Natural killer cell (primary cell): ENCODE data around the gene ACSBG1. TPM values are rescaled to one million over a fixed set of nuclear protein-coding genes. Genes with fewer than 3 reads are reported as not detected.
A peak's percentile ranks its signal among the peaks of the same experiment; 100 is the strongest.

Source experiments
- ATAC-seq, 3 donors: fragments of 150-1000 bp in 2 of 3; fragments of 200-7000 bp in 1 of 3; cut with Tn5 transposase; 1 replicate in 1 of 3; 2 replicates in 2 of 3; pipeline ENCODE4 v1.10.0; 2021; ENCODE audit warnings: mild to moderate bottlenecking in 2 of 3, moderate library complexity in 2 of 3
- DNase-seq, 2 donors: peaks; one replicate each; pipeline versions ENCODE4 v3.0.0 to v3.0.0-alpha.2; 2013 to 2021; ENCODE audit warnings: mixed read lengths in 1 of 2
- H3K27ac ChIP-seq: one replicate; pipeline ENCODE4 v1.5.1; 2013; ENCODE audit warnings: mild to moderate bottlenecking, low read length
- H3K27me3 ChIP-seq: one replicate; pipeline ENCODE4 v1.6.1; 2013; ENCODE audit warnings: low read length; ENCODE audit not compliant: control insufficient read depth, insufficient read depth
- H3K36me3 ChIP-seq: one replicate; pipeline ENCODE4 v1.6.1; 2013; ENCODE audit warnings: low read length; ENCODE audit not compliant: control insufficient read depth, insufficient read depth
- H3K4me1 ChIP-seq: one replicate; pipeline ENCODE4 v1.6.1; 2013; ENCODE audit warnings: low read length; ENCODE audit not compliant: control insufficient read depth, insufficient read depth
- H3K4me3 ChIP-seq: one replicate; pipeline ENCODE4 v1.5.1; 2013; ENCODE audit warnings: low read length
- H3K9me3 ChIP-seq: one replicate; pipeline ENCODE4 v1.6.1; 2013; ENCODE audit warnings: low read length; ENCODE audit not compliant: control insufficient read depth, insufficient read depth
- H3K27ac Mint-ChIP-seq, 2 donors: one replicate each; pipeline ENCODE4 v1.8.0; 2022; ENCODE audit warnings: mild to moderate bottlenecking in 2 of 2, mixed read lengths in 2 of 2, moderate library complexity in 1 of 2
- H3K27me3 Mint-ChIP-seq, 2 donors: one replicate each; pipeline ENCODE4 v1.8.0; 2022; ENCODE audit warnings: low read depth in 2 of 2, mixed read lengths in 2 of 2
- H3K36me3 Mint-ChIP-seq: one replicate; pipeline ENCODE4 v1.8.0; 2022; ENCODE audit warnings: mixed read lengths
- H3K4me1 Mint-ChIP-seq, 2 donors: one replicate each; pipeline ENCODE4 v1.8.0; 2022; ENCODE audit warnings: mixed read lengths in 2 of 2
- H3K4me3 Mint-ChIP-seq: one replicate; pipeline ENCODE4 v1.8.0; 2022; ENCODE audit warnings: mild to moderate bottlenecking, moderate library complexity, mixed read lengths
- H3K9me3 Mint-ChIP-seq, 2 donors: one replicate each; pipeline ENCODE4 v1.8.0; 2022; ENCODE audit warnings: mixed read lengths in 2 of 2
- WGBS: methylation state at CpG from one replicate; pipeline ENCODE4 v1.1.7; 2013; ENCODE audit warnings: missing lambda C conversion rate; ENCODE audit not compliant: insufficient coverage; 5-methylcytosine and 5-hydroxymethylcytosine counted together
- intact Hi-C: fragments of 100-400 bp; cut with micrococcal nuclease; formaldehyde crosslinking; loops from one replicate; pipeline ENCODE4 v1.14.2; 2022
- total RNA-seq, 4 donors: library from RNA; stranded (reverse); fragments of 120-200 nt in 1 of 4; gene quantifications; one replicate each; pipeline versions ENCODE4 v1.2.3 to v1.2.4, GENCODE V29; 2013 to 2022
- TF ChIP-seq, protein P1 (sequence below): fragments of 200-600 bp; IDR thresholded peaks from one replicate; pipeline ENCODE4 v1.8.0; 2022; ENCODE audit warnings: antibody characterized with exemption

The ACSBG1 gene
- total RNA-seq, 3 donors from 2014 or later (not counting 1 experiment from before 2014, with no cell fraction given), result 0.07 TPM; not detected in 2

DNA sequence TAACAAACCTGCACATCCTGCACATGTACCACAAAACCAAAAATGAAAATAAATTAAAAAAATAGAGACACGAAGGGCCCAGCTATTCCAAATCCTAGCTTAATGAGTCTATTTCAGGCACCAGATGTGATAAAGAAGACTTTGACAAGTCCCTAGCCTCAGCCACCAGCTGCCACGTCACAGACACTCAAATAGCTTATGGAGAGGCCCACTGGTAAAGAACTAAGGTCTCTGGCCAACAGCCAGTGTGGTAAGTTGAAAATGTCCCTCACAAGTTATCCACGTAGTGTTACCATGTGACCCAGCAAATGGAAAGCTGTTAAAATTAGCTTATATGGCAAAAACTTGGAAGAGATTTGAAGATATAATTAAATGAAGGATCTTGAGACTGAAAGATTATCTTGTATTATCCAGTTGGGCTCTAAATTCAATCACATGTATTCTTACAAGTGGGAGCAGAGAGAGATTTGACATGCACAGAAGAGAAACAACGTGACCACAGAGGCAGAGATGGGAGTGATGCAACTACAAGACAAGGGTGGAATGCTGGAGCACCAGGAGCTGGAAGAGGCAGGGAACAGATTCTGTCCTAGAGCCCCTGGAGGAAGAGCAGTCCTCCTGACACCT, 10.9 kb downstream of the ACSBG1 start:
- H3K4me1 ChIP-seq, result peaks cover 6% of the 10 kb centered on the region
- intact Hi-C loops, result no loop called here
- no peaks in the 10 kb centered on the region for H3K27me3 ChIP-seq
- H3K4me1 Mint-ChIP-seq, result peaks cover 0 to 6% of the 10 kb centered on the region in 2 donors
- DNase-seq (no peak), ATAC-seq (no peak)
- no peak overlapping the region for H3K4me3 ChIP-seq
- H3K9me3 ChIP-seq, result no peaks in the 10 kb centered on the region
- no peaks in the 10 kb centered on the region for H3K36me3 Mint-ChIP-seq
- H3K36me3 ChIP-seq, result no peaks in the 10 kb centered on the region
- peak overlapping the region; percentile 25 for H3K27ac ChIP-seq
- peak overlapping the region in 1 of 2 donors; percentile 51 for H3K27ac Mint-ChIP-seq
- WGBS, result 61% methylated on average over 4 of the region's 4 CpGs
- no peaks in the 10 kb centered on the region for H3K9me3 Mint-ChIP-seq
- TF ChIP-seq, protein P1, sequence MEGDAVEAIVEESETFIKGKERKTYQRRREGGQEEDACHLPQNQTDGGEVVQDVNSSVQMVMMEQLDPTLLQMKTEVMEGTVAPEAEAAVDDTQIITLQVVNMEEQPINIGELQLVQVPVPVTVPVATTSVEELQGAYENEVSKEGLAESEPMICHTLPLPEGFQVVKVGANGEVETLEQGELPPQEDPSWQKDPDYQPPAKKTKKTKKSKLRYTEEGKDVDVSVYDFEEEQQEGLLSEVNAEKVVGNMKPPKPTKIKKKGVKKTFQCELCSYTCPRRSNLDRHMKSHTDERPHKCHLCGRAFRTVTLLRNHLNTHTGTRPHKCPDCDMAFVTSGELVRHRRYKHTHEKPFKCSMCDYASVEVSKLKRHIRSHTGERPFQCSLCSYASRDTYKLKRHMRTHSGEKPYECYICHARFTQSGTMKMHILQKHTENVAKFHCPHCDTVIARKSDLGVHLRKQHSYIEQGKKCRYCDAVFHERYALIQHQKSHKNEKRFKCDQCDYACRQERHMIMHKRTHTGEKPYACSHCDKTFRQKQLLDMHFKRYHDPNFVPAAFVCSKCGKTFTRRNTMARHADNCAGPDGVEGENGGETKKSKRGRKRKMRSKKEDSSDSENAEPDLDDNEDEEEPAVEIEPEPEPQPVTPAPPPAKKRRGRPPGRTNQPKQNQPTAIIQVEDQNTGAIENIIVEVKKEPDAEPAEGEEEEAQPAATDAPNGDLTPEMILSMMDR, result no peak
- no peak overlapping the region for H3K4me3 Mint-ChIP-seq
- no peaks in the 10 kb centered on the region for H3K27me3 Mint-ChIP-seq

DNA sequence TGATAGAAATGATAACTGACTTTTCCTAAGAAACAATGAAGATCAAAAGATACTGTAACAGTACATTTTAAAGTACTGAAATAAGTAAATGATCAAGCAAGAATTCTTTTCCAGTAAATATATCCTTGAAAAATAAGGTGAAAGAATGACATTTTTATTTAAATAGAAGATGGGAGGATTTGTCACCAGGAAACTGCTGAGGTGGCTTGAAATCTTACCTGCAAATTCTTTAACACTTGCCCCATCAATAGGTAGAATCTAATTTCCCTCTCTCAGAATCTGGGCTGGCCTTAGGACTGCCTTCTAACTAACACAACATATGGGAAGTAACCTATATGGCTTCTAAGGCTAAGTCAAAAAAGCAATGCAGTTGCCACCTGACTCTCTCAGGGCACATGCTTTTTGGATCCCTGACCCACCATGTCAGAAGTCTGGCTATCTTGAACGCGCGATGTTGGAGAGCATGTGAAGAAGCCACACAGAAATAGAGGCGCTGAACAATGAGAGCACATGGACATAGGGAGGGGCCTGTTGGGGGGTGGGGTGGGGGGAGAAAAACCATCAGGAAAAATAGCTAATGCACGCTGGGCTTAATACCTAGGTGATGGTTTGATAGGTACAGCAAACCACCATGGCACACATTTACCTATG, 11.5 kb downstream of the ACSBG1 start:
- Histone ChIP-seq H3K36me3 (no peaks in the 10 kb centered on the region), H3K27me3 (no peaks in the 10 kb centered on the region), H3K27ac (no peak overlapping the region), H3K9me3 (no peaks in the 10 kb centered on the region), H3K4me3 (no peak overlapping the region), H3K4me1 (peaks cover 6% of the 10 kb centered on the region)
- ATAC-seq (no peak), DNase-seq (no peak)
- no peak overlapping the region for H3K27ac Mint-ChIP-seq
- intact Hi-C loops, result no loop called here
- no peaks in the 10 kb centered on the region for H3K27me3 Mint-ChIP-seq
- no peaks in the 10 kb centered on the region for H3K36me3 Mint-ChIP-seq
- no peaks in the 10 kb centered on the region for H3K9me3 Mint-ChIP-seq
- H3K4me1 Mint-ChIP-seq, result peaks cover 0 to 6% of the 10 kb centered on the region in 2 donors
- WGBS, result 100% methylated on average over 4 of the region's 5 CpGs
- H3K4me3 Mint-ChIP-seq, result no peak overlapping the region
- TF ChIP-seq, protein P1, result no peak

DNA sequence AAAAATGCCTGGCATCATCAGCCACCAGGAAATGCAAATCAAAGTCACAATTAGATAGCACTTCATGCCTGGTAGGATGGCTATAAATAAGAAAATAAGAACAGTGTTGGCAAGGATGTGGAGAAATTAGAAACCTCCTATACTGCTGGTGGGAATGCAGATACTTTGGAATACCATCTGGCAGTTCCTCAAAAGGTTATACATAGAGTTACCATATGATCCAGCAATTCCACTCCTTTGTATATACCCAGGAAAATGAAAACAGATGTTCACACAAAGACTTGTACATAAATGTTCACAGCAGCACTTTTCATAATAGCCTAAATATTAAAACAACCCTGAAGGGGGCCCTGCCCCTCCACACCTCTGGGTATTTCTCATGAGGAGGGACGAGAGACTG, 13.7 kb downstream of the ACSBG1 start:
- H3K27me3 ChIP-seq, result no peaks in the 10 kb centered on the region
- TF ChIP-seq, protein P1, result no peak
- intact Hi-C loops, result no loop called here

More for the DNA sequence above, 13.7 kb downstream of the ACSBG1 start:
- no peak for ATAC-seq
- H3K9me3 Mint-ChIP-seq, result no peaks in the 10 kb centered on the region
- Histone ChIP-seq H3K9me3 (no peaks in the 10 kb centered on the region), H3K27ac (no peak overlapping the region), H3K4me1 (peaks cover 6% of the 10 kb centered on the region), H3K4me3 (no peak overlapping the region), H3K36me3 (no peaks in the 10 kb centered on the region)
- H3K4me3 Mint-ChIP-seq, result no peak overlapping the region
- 50% methylated on average over 1 of the region's 1 CpG for WGBS
- peaks cover 0 to 6% of the 10 kb centered on the region in 2 donors for H3K4me1 Mint-ChIP-seq
- no peak overlapping the region for H3K27ac Mint-ChIP-seq
- peaks cover 0 to 3% of the 10 kb centered on the region in 2 donors for H3K27me3 Mint-ChIP-seq
- DNase-seq, result no peak
- H3K36me3 Mint-ChIP-seq, result no peaks in the 10 kb centered on the region
